K562 (cell line): ENCODE measurements around the gene OPCML. TPM values are rescaled to one million over a fixed set of nuclear protein-coding genes. Genes with fewer than 3 reads are reported as not detected.

ENCODE experiments used
- ATAC-seq: fragments of 200-7000 bp; cut with Tn5 transposase; 3 replicates; pipeline ENCODE4 v1.9.1; 2020; ENCODE audit warnings: moderate library complexity
- BruUV-seq: library from RNA; stranded (reverse); fragments of 400-500 nt; replicated peaks from 2 replicates; lab custom pipeline; 2021; lab: Mats Ljungman, UMichigan
- CTCF ChIA-PET: fragments of 300-600 bp; formaldehyde crosslinking; extraction: SDS; loops from one replicate; lab custom pipeline; 2021; ENCODE audit warnings: low intra/inter-chr PET ratio; lab: Yijun Ruan, JAX
- POLR2A ChIA-PET: fragments of 300-600, 350-650 bp; sonication (Branson Sonifier 250); formaldehyde crosslinking; extraction: SDS; loops from one replicate; lab custom pipeline; 2021; ENCODE audit warnings: antibody characterized with exemption, inconsistent platforms; lab: Yijun Ruan, JAX
- DNase-seq, 4 experiments: peaks; one replicate each; pipeline versions ENCODE4 v3.0.0 to v3.0.0-alpha.2; 2011 to 2018; ENCODE audit warnings: low spot score in 3 of 4, mixed read lengths in 3 of 4; ENCODE audit errors: extremely low read depth in 1 of 4
- FAIRE-seq: peaks from 2 replicates; lab custom pipeline; 2011; peaks lifted over from hg19 to GRCh38; lab: Jason Lieb, UNC
- H2AFZ ChIP-seq: 2 replicates; pipeline ENCODE4 v1.6.0; 2011; ENCODE audit warnings: low read depth, low read length, control low read depth, inconsistent platforms
- H3K27ac ChIP-seq: fragments of 200-600 bp; 3 replicates; pipeline ENCODE4 v1.8.0; 2011; ENCODE audit warnings: low read depth, mild to moderate bottlenecking, control low read depth, inconsistent platforms, low read length, moderate library complexity, mixed read lengths; ENCODE audit errors: extremely low read depth
- H3K27me3 ChIP-seq, 2 experiments: fragments of 300-600 bp in 1 of 2; 2 replicates in 1 of 2; 3 replicates in 1 of 2; pipeline versions ENCODE4 v1.6.0 to v1.8.0; 2011; ENCODE audit warnings: inconsistent platforms in 2 of 2, low read length in 2 of 2, mild to moderate bottlenecking in 1 of 2, mixed read lengths in 1 of 2, moderate library complexity in 1 of 2; ENCODE audit not compliant: control insufficient read depth in 2 of 2, insufficient read depth in 2 of 2
- H3K36me3 ChIP-seq: fragments of 300-600 bp; 3 replicates; pipeline ENCODE4 v1.8.0; 2011; ENCODE audit warnings: mild to moderate bottlenecking, low read length, inconsistent platforms; ENCODE audit not compliant: control insufficient read depth, insufficient read depth
- H3K4me1 ChIP-seq, 2 experiments: fragments of 200-600 bp in 1 of 2; replicated peaks in 1 of 2; 2 replicates in 1 of 2; 3 replicates in 1 of 2; pipeline versions ENCODE4 v1.5.1 to v1.8.0; 2011; ENCODE audit warnings: inconsistent platforms in 2 of 2, low read length in 2 of 2, mild to moderate bottlenecking in 1 of 2, mixed read lengths in 1 of 2, moderate library complexity in 1 of 2; ENCODE audit not compliant: control insufficient read depth in 2 of 2, insufficient read depth in 2 of 2
- H3K4me2 ChIP-seq: 2 replicates; pipeline ENCODE4 v1.6.1; 2011; ENCODE audit warnings: low read length, control low read depth, inconsistent platforms, mixed read lengths; ENCODE audit not compliant: insufficient read depth
- H3K4me3 ChIP-seq: fragments of 200-600 bp; sonication (generic), shearing (Covaris generic); 2 replicates; pipeline ENCODE4 v1.5.1; 2016; ENCODE audit warnings: control low read depth, inconsistent platforms
- H3K79me2 ChIP-seq: fragments of 200-600 bp; 3 replicates; pipeline ENCODE4 v1.8.0; 2011; ENCODE audit warnings: low read length, inconsistent platforms; ENCODE audit not compliant: control insufficient read depth, insufficient read depth
- H3K9ac ChIP-seq, 2 experiments: 2 replicates each; pipeline versions ENCODE4 v1.6.0 to v1.6.1; 2011; ENCODE audit warnings: low read depth in 2 of 2, low read length in 2 of 2, control low read depth in 1 of 2, inconsistent platforms in 1 of 2, mild to moderate bottlenecking in 1 of 2, mixed read lengths in 1 of 2; ENCODE audit not compliant: insufficient read depth in 1 of 2
- H3K9me1 ChIP-seq: one replicate; pipeline ENCODE4 v1.6.0; 2011; ENCODE audit warnings: inconsistent platforms, mild to moderate bottlenecking, low read length, moderate library complexity; ENCODE audit not compliant: control insufficient read depth, insufficient read depth
- H3K9me3 ChIP-seq: replicated peaks from 2 replicates; pipeline ENCODE4 v1.5.1; 2011; ENCODE audit warnings: low read depth, low read length, inconsistent platforms; ENCODE audit not compliant: control insufficient read depth, insufficient read depth
- H4K20me1 ChIP-seq: replicated peaks from 2 replicates; pipeline ENCODE4 v1.6.1; 2011; ENCODE audit warnings: low read length, inconsistent platforms, mixed read lengths; ENCODE audit not compliant: control insufficient read depth, insufficient read depth
- BCLAF1 ChIP-seq, 2 experiments: fragments of 450-650 bp in 1 of 2; IDR thresholded peaks; 2 replicates each; pipeline ENCODE4 v1.6.1; 2011 to 2017; ENCODE audit warnings: low read depth in 2 of 2, antibody characterized with exemption in 1 of 2, borderline replicate concordance in 1 of 2, low read length in 1 of 2, mild to moderate bottlenecking in 1 of 2, mixed read lengths in 1 of 2; ENCODE audit not compliant: control insufficient read depth in 1 of 2
- BDP1 ChIP-seq: IDR thresholded peaks from 3 replicates; pipeline ENCODE4 v1.6.1; 2011; ENCODE audit not compliant: insufficient read length, insufficient read depth
- BRCA1 ChIP-seq, 2 experiments: fragments of 450-650 bp in 1 of 2; sonication (generic) in 1 of 2; formaldehyde crosslinking in 1 of 2; IDR thresholded peaks; 2 replicates each; pipeline versions ENCODE4 v1.5.0 to v1.6.1; 2017 to 2020; ENCODE audit warnings: mild to moderate bottlenecking in 1 of 2, missing genetic modification reagents in 1 of 2
- CBFA2T2 ChIP-seq: fragments of 450-650 bp; conservative IDR thresholded peaks from 2 replicates; pipeline ENCODE4 v1.6.1; 2017; ENCODE audit warnings: mild to moderate bottlenecking
- CHD4 ChIP-seq: fragments of 200-600 bp; sonication (generic); IDR thresholded peaks from 3 replicates; pipeline ENCODE4 v1.6.1; 2012; ENCODE audit warnings: low read depth, mild to moderate bottlenecking, mixed read lengths, low read length, inconsistent platforms; ENCODE audit not compliant: insufficient read depth, insufficient replicate concordance, poor library complexity, severe bottlenecking
- ELF1 ChIP-seq: fragments of 200-800 bp; sonication (Bioruptor generic); IDR thresholded peaks from 2 replicates; pipeline ENCODE4 v1.6.1; 2016; ENCODE audit warnings: missing genetic modification characterization, missing compliant biosample characterization
- ETV6 ChIP-seq, 3 experiments: fragments of 150-350 bp in 1 of 3; sonication (generic) in 1 of 3; formaldehyde crosslinking in 1 of 3; IDR thresholded peaks; 2 replicates each; pipeline versions ENCODE4 v1.6.1 to v1.8.0; 2014 to 2022; ENCODE audit warnings: borderline replicate concordance in 2 of 3, low read depth in 2 of 3, antibody characterized with exemption in 1 of 3, low read length in 1 of 3, mild to moderate bottlenecking in 1 of 3, missing genetic modification reagents in 1 of 3
- EWSR1 ChIP-seq: fragments of 450-650 bp; IDR thresholded peaks from 2 replicates; pipeline ENCODE4 v1.6.1; 2018; ENCODE audit warnings: borderline replicate concordance, mild to moderate bottlenecking, low read depth, moderate library complexity; ENCODE audit not compliant: partially characterized antibody
- EZH2 ChIP-seq: IDR thresholded peaks from 2 replicates; pipeline ENCODE4 v1.6.1; 2012; ENCODE audit warnings: low read depth, mild to moderate bottlenecking, inconsistent platforms, low read length, borderline replicate concordance
- FOXK1 ChIP-seq: sonication (generic); formaldehyde crosslinking; IDR thresholded peaks from 2 replicates; pipeline ENCODE4 v1.8.0; 2022; ENCODE audit warnings: missing genetic modification reagents, mild to moderate bottlenecking, borderline replicate concordance
- HDAC1 ChIP-seq, 2 experiments: fragments of 450-650 bp; IDR thresholded peaks; 2 replicates each; pipeline ENCODE4 v1.6.1; 2016 to 2017; ENCODE audit warnings: inconsistent platforms in 1 of 2, mild to moderate bottlenecking in 1 of 2, moderate library complexity in 1 of 2
- TEAD2 ChIP-seq: fragments of 450-650 bp; IDR thresholded peaks from 2 replicates; pipeline ENCODE4 v1.6.1; 2016; ENCODE audit warnings: missing genetic modification characterization, control low read depth, missing compliant biosample characterization
- USF2 ChIP-seq: sonication (generic); formaldehyde crosslinking; IDR thresholded peaks from 2 replicates; pipeline ENCODE4 v1.5.0; 2020; ENCODE audit warnings: missing genetic modification reagents
- ZNF133 ChIP-seq: fragments of 250-450 bp; sonication (Bioruptor Pico); IDR thresholded peaks from 2 replicates; pipeline ENCODE4 v1.4.0; 2020; ENCODE audit warnings: mild to moderate bottlenecking
- ZNF174 ChIP-seq: fragments of 250-450 bp; sonication (Bioruptor Pico); IDR thresholded peaks from 2 replicates; pipeline ENCODE4 v1.4.0; 2020; ENCODE audit warnings: mild to moderate bottlenecking
- ZNF316 ChIP-seq: fragments of 450-650 bp; IDR thresholded peaks from 2 replicates; pipeline ENCODE4 v1.6.1; 2016
- ZNF740 ChIP-seq, 3 experiments: fragments of 200-800 bp in 1 of 3; sonication (Bioruptor generic) in 1 of 3; sonication (generic) in 1 of 3; formaldehyde crosslinking in 1 of 3; IDR thresholded peaks; 2 replicates each; pipeline versions ENCODE4 v1.6.1 to v1.8.0; 2016 to 2022; ENCODE audit warnings: mild to moderate bottlenecking in 2 of 3, missing compliant biosample characterization in 2 of 3, missing genetic modification characterization in 2 of 3, missing genetic modification reagents in 1 of 3
- WGBS: fragments of 100-300 bp; shearing (Covaris generic); methylation state at CpG from one replicate; pipeline ENCODE4 v1.1.6; 2016; ENCODE audit warnings: low coverage, mixed read lengths; ENCODE audit not compliant: insufficient coverage; ENCODE audit errors: missing lambda C conversion rate; 5-methylcytosine and 5-hydroxymethylcytosine counted together
- in situ Hi-C: fragments of 300-500 bp; cut with MboI; formaldehyde crosslinking; loops from 4 replicates; pipeline ENCODE4 v1.15.0; 2018; ENCODE audit warnings: inconsistent platforms, mixed read lengths
- intact Hi-C: fragments of 100-400 bp; cut with micrococcal nuclease; formaldehyde crosslinking; loops from 2 replicates; pipeline ENCODE4 v1.14.2; 2022
- polyA plus RNA-seq, 8 experiments: library from polyadenylated mRNA; depleted of rRNA in 4 of 8; stranded (reverse) in 5 of 8; unstranded in 3 of 8; fragments of >200 nt; fragmentation: Nextera tagmentation in 2 of 8; fragmentation: Illumina TruSeq in 1 of 8; extraction: Ambion mirVana in 2 of 8; extraction: Trizol in 1 of 8; gene quantifications; 2 replicates each; pipeline versions ENCODE4 v1.2.1 to v1.2.3, GENCODE V29; 2011 to 2014; ENCODE audit warnings: inconsistent platforms in 1 of 8, missing spikeins in 1 of 8
- total RNA-seq, 7 experiments: library from RNA; depleted of rRNA in 6 of 7; stranded (reverse); fragments of >200 nt in 6 of 7; fragmentation: Illumina TruSeq in 2 of 7; extraction: Trizol in 2 of 7; gene quantifications; 2 replicates each; pipeline versions ENCODE4 v1.2.1 to v1.2.3, GENCODE V29; 2011 to 2021; ENCODE audit warnings: low replicate concordance in 1 of 7

Gene OPCML
- total and polyA plus RNA-seq, 9 of the 15 experiments (the other 6 are each of a cell fraction or from before 2014, with no cell fraction given), result not detected

GRCh38 chr11:132999516-132999915, 532.8 kb downstream of the OPCML start:
- H3K9ac ChIP-seq, result no peak overlapping the region
- H3K4me2 ChIP-seq, result no peak overlapping the region
- H3K27ac ChIP-seq, result no peak overlapping the region
- H4K20me1 ChIP-seq, result no peaks in the 10 kb centered on the region
- ChIA-PET CTCF (no interaction called here), POLR2A (interaction anchor here (0.6 to 1.1 kb wide), 2 partner anchors 9 to 1168 kb away, joined by 3 read pairs; no protein-coding TSS in a partner anchor)
- in situ Hi-C loops, result no loop called here
- no peaks in the 10 kb centered on the region for H3K27me3 ChIP-seq
- 2% methylated on average over 11 of the region's 12 CpGs for WGBS
- H3K36me3 ChIP-seq, result no peaks in the 10 kb centered on the region
- TF ChIP-seq ZNF316 (no peak), TEAD2 (tag) (no peak), HDAC1 (IDR thresholded peaks at IDR 0.05) (no peak), CBFA2T2 (no peak), BRCA1 (IDR thresholded peaks at IDR 0.05) (no peak), BRCA1 (CRISPR knock-in tag; IDR thresholded peaks at IDR 0.05) (no peak), ELF1 (tag) (no peak), BDP1 (no peak), ETV6 (IDR thresholded peaks at IDR 0.05; ENCODE audit: borderline replicate concordance in 1 of 2, low read depth in 2 of 2, low read length in 1 of 2) (no peak), ETV6 (CRISPR knock-in tag; IDR thresholded peaks at IDR 0.05; ENCODE audit: borderline replicate concordance) (no peak), BCLAF1 (IDR thresholded peaks at IDR 0.05; ENCODE audit: borderline replicate concordance in 1 of 2, control insufficient read depth in 1 of 2, low read depth in 2 of 2, low read length in 1 of 2) (no peak), CHD4 (no peak), ZNF740 (CRISPR knock-in tag; IDR thresholded peaks at IDR 0.05) (no peak), ZNF740 (tag; IDR thresholded peaks at IDR 0.05) (no peak), EWSR1 (no peak), ZNF174 (CRISPR knock-in tag) (no peak), EZH2 (no peak), FOXK1 (CRISPR knock-in tag) (no peak), USF2 (no peak), ZNF133 (CRISPR knock-in tag) (no peak)
- TF ChIP-seq, all 486 proteins: peak for 0
- ATAC-seq (no peak), DNase-seq (no peak), FAIRE-seq (no peak)
- intact Hi-C loops, result no loop called here
- no TSS peak for BruUV-seq
- no peaks in the 10 kb centered on the region for H3K9me1 ChIP-seq
- no peak overlapping the region for H2AFZ ChIP-seq
- H3K4me3 ChIP-seq, result no peak overlapping the region
- H3K79me2 ChIP-seq, result no peaks in the 10 kb centered on the region
- H3K9me3 ChIP-seq, result no peaks in the 10 kb centered on the region
- H3K4me1 ChIP-seq, result no peaks in the 10 kb centered on the region
